PFSK-1 (cell line): ENCODE measurements around the gene TNC.

Source experiments
- POLR2AphosphoS5 ChIP-seq: IDR thresholded peaks from 2 replicates; pipeline ENCODE4 v1.6.1; 2012; ENCODE audit warnings: low read depth, mild to moderate bottlenecking, control low read depth, low read length, moderate library complexity
- TAF1 ChIP-seq: IDR thresholded peaks from 2 replicates; pipeline ENCODE4 v1.6.1; 2012; ENCODE audit warnings: low read length, control low read depth, borderline replicate concordance; ENCODE audit not compliant: insufficient read depth

DNA sequence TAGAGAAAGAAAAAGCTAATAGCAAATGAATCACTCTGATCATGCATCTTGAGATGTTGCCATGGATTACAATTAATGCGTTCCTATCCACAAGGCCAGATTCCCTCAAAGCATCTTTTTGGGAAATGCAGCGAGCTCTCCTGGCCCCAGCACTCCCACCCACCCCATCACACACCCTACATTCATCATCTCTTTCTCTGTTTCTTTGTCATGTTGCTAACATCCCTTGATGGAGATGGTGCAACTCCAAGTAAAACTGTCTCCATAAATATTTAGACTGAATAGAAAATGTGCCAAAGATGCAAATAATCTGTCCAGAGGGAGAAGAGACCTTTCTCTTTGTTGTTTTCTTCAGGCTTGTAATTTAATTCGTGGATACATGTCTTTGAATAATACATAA lies 30.8 kb upstream of the TNC start:
- TF ChIP-seq POLR2AphosphoS5 (no peak), TAF1 (no peak)
